Measurements from ENCODE around the gene IGFL4. TPM values are rescaled to one million over a fixed set of nuclear protein-coding genes. Genes with fewer than 3 reads are reported as not detected.

Gene IGFL4
- total and polyA plus RNA-seq, 2 of the 8 experiments (the other 6 are each of a cell fraction or from before 2014, with no cell fraction given), result 0.05 to 0.11 TPM

DNA sequence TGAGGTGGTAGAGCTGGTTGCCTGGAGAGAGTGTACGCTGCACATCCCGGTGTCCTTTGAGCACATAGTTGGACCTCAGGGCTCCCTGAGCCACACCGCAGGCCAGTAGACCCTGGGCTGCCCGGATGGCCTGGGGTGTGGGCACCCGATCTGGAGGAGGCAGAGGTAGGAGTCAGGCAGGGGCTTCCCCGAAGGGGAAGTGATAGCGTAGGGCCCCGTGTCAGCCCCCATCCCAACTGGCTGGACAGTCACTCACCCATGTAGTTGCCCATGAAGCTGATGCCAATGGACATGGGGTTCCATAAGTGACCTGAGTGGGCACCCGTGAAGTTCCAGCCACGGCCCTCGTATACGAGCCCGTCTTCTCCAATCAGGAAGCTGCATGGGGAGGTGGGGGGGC lies 21.5 kb downstream of the IGFL4 start:
- Histone ChIP-seq H3K23ac (ENCODE audit: insufficient read length) (no peak overlapping the region), H4K91ac (replicated peaks; ENCODE audit: insufficient read length, low read length) (no peak overlapping the region), H3K27ac (ENCODE audit: low read depth, low read length) (no peak overlapping the region), H3K56ac (replicated peaks; ENCODE audit: insufficient read length, low read depth, low read length) (no peak overlapping the region), H3K4ac (replicated peaks; ENCODE audit: insufficient read length, low read depth, low read length) (no peak overlapping the region), H2AK5ac (ENCODE audit: low read depth, low read length) (no peak overlapping the region), H3K23me2 (ENCODE audit: low read depth, low read length) (peaks cover 19% of the 10 kb centered on the region; the same call in 1 of the 2 replicates), H3K79me1 (ENCODE audit: low read depth, low read length) (no peaks in the 10 kb centered on the region), H3K4me3 (ENCODE audit: extremely low read depth in 1 of 4, insufficient read depth in 2 of 4, low read depth in 3 of 4, low read length in 4 of 4) (no peak overlapping the region), H4K8ac (ENCODE audit: extremely low read depth, insufficient read depth, low read length) (no peak overlapping the region), H2BK5ac (ENCODE audit: low read depth, low read length) (no peak overlapping the region), H3K9ac (replicated peaks in 1 of 4; ENCODE audit: extremely low read depth in 1 of 4, low read depth in 3 of 4, low read length in 3 of 4) (no peak overlapping the region), H2BK15ac (ENCODE audit: low read length) (no peak overlapping the region), H3K4me2 (ENCODE audit: insufficient read depth in 1 of 2, low read depth in 2 of 2, low read length in 2 of 2) (no peak overlapping the region), H3K18ac (ENCODE audit: extremely low read depth, low read length) (no peak overlapping the region), H3K36me3 (ENCODE audit: control insufficient read depth in 2 of 4, insufficient read depth in 4 of 4, low read length in 3 of 4) (no peaks in the 10 kb centered on the region; a peak in 2 of 8 replicates), H3K4me1 (replicated peaks in 1 of 4; ENCODE audit: control insufficient read depth in 3 of 4, insufficient read depth in 4 of 4, low read length in 3 of 4) (peaks cover 0 to 21% (median 18%) of the 10 kb centered on the region in 4 experiments; a peak in 6 of 7 replicates), H2AFZ (ENCODE audit: low read length) (no peak overlapping the region), H3K14ac (ENCODE audit: insufficient read length) (no peak overlapping the region), H2BK20ac (ENCODE audit: low read length) (no peak overlapping the region), H4K20me1 (replicated peaks in 1 of 2; ENCODE audit: control insufficient read depth in 1 of 2, insufficient read depth in 2 of 2, low read length in 2 of 2) (peaks cover 2 to 9% of the 10 kb centered on the region in 2 experiments), H3K79me2 (ENCODE audit: control insufficient read depth in 1 of 2, insufficient read depth in 2 of 2, low read length in 2 of 2) (no peaks in the 10 kb centered on the region), H3K27me3 (replicated peaks in 1 of 4; ENCODE audit: control insufficient read depth in 3 of 4, extremely low read depth in 1 of 4, insufficient read depth in 3 of 4, low read length in 3 of 4) (peaks cover 5 to 19% (median 18%) of the 10 kb centered on the region in 4 experiments), H2BK120ac (replicated peaks; ENCODE audit: low read depth, low read length) (no peak overlapping the region), H4K5ac (ENCODE audit: insufficient read length, low read depth, low read length) (no peak overlapping the region), H2BK12ac (ENCODE audit: low read depth, low read length) (no peak overlapping the region), H3K9me3 (ENCODE audit: insufficient read depth in 2 of 2, low read depth in 1 of 2, low read length in 1 of 2) (no peaks in the 10 kb centered on the region)
- FAIRE-seq, result no peak
- DNase-seq (ENCODE audit: low read depth in 1 of 2, low spot score in 2 of 2), result no peak
- TF ChIP-seq FOSL1 (IDR thresholded peaks at IDR 0.05; ENCODE audit: insufficient read depth, low read depth, low read length), result no peak
- TF ChIP-seq SP1 (IDR thresholded peaks at IDR 0.05; ENCODE audit: low read depth, low read length), result no peak
- no peak for TF ChIP-seq PHF8 (conservative IDR thresholded peaks at IDR 0.05; ENCODE audit: low read depth, low read length)
- TF ChIP-seq KDM1A (IDR thresholded peaks at IDR 0.05; ENCODE audit: borderline replicate concordance, low read length), result no peak
- TF ChIP-seq RXRA (IDR thresholded peaks at IDR 0.05; ENCODE audit: insufficient read depth, low read depth, low read length), result no peak
- no peak for TF ChIP-seq GTF2F1 (IDR thresholded peaks at IDR 0.05; ENCODE audit: borderline replicate concordance, low read depth, low read length)
- no peak for TF ChIP-seq CBX8 (IDR thresholded peaks at IDR 0.05; ENCODE audit: borderline replicate concordance, low read depth, low read length)
- CTCF ChIA-PET (ENCODE audit: partially characterized antibody), result interaction anchor here (0.5 to 4.3 kb wide), 15 partner anchors 8 to 263 kb away, joined by 3 to 44 read pairs (median 3); partner anchors contain the start of gene NANOS2
- 96% methylated on average over 13 of the region's 13 CpGs; no CpG with 5 or more reads in 1 of the 2 experiments for WGBS, 2 experiments (ENCODE audit: extremely low coverage in 1 of 2, insufficient coverage in 1 of 2, insufficient read length in 1 of 2, insufficient replicate concordance in 2 of 2, low coverage in 1 of 2, low lambda C conversion rate in 2 of 2, missing lambda C conversion rate in 1 of 2)
- POLR2A ChIA-PET (ENCODE audit: partially characterized antibody), result no interaction called here
